OCI-LY7 (cell line): ENCODE measurements around the gene MYL2. TPM values are rescaled to one million over a fixed set of nuclear protein-coding genes. Genes with fewer than 3 reads are reported as not detected.

ENCODE experiments used
- BruUV-seq: library from RNA; stranded (reverse); fragments of 400-500 nt; replicated peaks from 2 replicates; lab custom pipeline; 2021; lab: Mats Ljungman, UMichigan
- CTCF ChIA-PET: fragments of 300-600 bp; sonication (Branson Sonifier 250); formaldehyde crosslinking; loops from one replicate; lab custom pipeline; 2022; ENCODE audit warnings: antibody characterized with exemption; ENCODE audit not compliant: unreplicated experiment; lab: Charles Lee
- POLR2A ChIA-PET: fragments of 300-600 bp; sonication (Branson Sonifier 250); formaldehyde crosslinking; loops from one replicate; lab custom pipeline; 2022; ENCODE audit warnings: antibody characterized with exemption; lab: Charles Lee
- DNase-seq: peaks from one replicate; pipeline ENCODE4 v3.0.0-alpha.2; 2015; ENCODE audit warnings: low spot score
- H2AFZ ChIP-seq: fragments of 200-600 bp; sonication (generic), shearing (Covaris generic); 2 replicates; pipeline ENCODE4 v1.6.1; 2014; ENCODE audit warnings: mild to moderate bottlenecking, antibody characterized with exemption, low read length, moderate library complexity
- H3K27ac ChIP-seq: fragments of 200-600 bp; sonication (generic); 2 replicates; pipeline ENCODE4 v1.5.1; 2014; ENCODE audit warnings: mixed run types, low read depth, mild to moderate bottlenecking, moderate library complexity, low read length, inconsistent platforms; ENCODE audit not compliant: poor library complexity, severe bottlenecking
- H3K36me3 ChIP-seq: fragments of 200-600 bp; sonication (generic); 2 replicates; pipeline ENCODE4 v1.6.1; 2014; ENCODE audit warnings: mild to moderate bottlenecking, antibody characterized with exemption, low read length, moderate library complexity, mixed read lengths; ENCODE audit not compliant: insufficient read depth
- H3K4me1 ChIP-seq: fragments of 200-600 bp; sonication (generic); 2 replicates; pipeline ENCODE4 v1.5.1; 2014; ENCODE audit warnings: mild to moderate bottlenecking, low read length; ENCODE audit not compliant: insufficient read depth, poor library complexity, severe bottlenecking
- H3K4me2 ChIP-seq: fragments of 200-600 bp; sonication (generic); 2 replicates; pipeline ENCODE4 v1.6.1; 2014; ENCODE audit warnings: mild to moderate bottlenecking, low read length
- H3K4me3 ChIP-seq: fragments of 200-600 bp; sonication (generic); 2 replicates; pipeline ENCODE4 v1.5.1; 2014; ENCODE audit warnings: mild to moderate bottlenecking, low read depth, low read length; ENCODE audit not compliant: poor library complexity, severe bottlenecking
- H3K79me2 ChIP-seq: fragments of 200-600 bp; sonication (generic); 2 replicates; pipeline ENCODE4 v1.6.1; 2016; ENCODE audit warnings: low read depth, mild to moderate bottlenecking, low read length, moderate library complexity, mixed read lengths; ENCODE audit not compliant: insufficient read depth
- H3K9me2 ChIP-seq: fragments of 200-600 bp; sonication (generic); 2 replicates; pipeline ENCODE4 v1.6.1; 2016; ENCODE audit warnings: mild to moderate bottlenecking, low read length, mixed read lengths; ENCODE audit not compliant: insufficient read depth
- H3K9me3 ChIP-seq: fragments of 200-600 bp; sonication (generic); 2 replicates; pipeline ENCODE4 v1.6.1; 2014; ENCODE audit warnings: mild to moderate bottlenecking, mixed run types, low read length, mixed read lengths
- H4K20me1 ChIP-seq: fragments of 200-600 bp; sonication (generic); 2 replicates; pipeline ENCODE4 v1.6.1; 2014; ENCODE audit warnings: mild to moderate bottlenecking, antibody characterized with exemption, low read length, moderate library complexity, mixed read lengths; ENCODE audit not compliant: insufficient read depth
- EZH2phosphoT487 ChIP-seq: fragments of 200-600 bp; sonication (generic); IDR thresholded peaks from 2 replicates; pipeline ENCODE4 v1.6.1; 2018; ENCODE audit warnings: low read depth, borderline replicate concordance, mild to moderate bottlenecking, mixed run types, antibody characterized with exemption, low read length, moderate library complexity, mixed read lengths
- intact Hi-C: fragments of 100-400 bp; cut with micrococcal nuclease; formaldehyde crosslinking; loops from one replicate; pipeline ENCODE4 v1.10.0; 2022; ENCODE audit not compliant: unreplicated experiment
- total RNA-seq, 2 experiments: library from RNA; depleted of rRNA in 1 of 2; stranded (reverse); fragments of >200 nt in 1 of 2; shearing (Covaris generic) in 1 of 2; gene quantifications; 2 replicates each; pipeline ENCODE4 v1.2.3, GENCODE V29; 2014 to 2022
- TF ChIP-seq, protein P1 (sequence below): fragments of 200-600 bp; sonication (generic); conservative IDR thresholded peaks from 2 replicates; pipeline ENCODE4 v1.5.1; 2014; ENCODE audit warnings: mild to moderate bottlenecking, antibody characterized with exemption, low read length, moderate library complexity, mixed read lengths

The MYL2 gene
- total RNA-seq, 2 experiments from 2014 or later = 7.4 TPM; not detected in 1

GRCh38 chr12:110917961-110918360, 2.4 kb downstream of the MYL2 start:
- Histone ChIP-seq H3K9me3 (no peaks in the 10 kb centered on the region), H3K79me2 (no peaks in the 10 kb centered on the region), H3K4me2 (no peak overlapping the region), H3K36me3 (no peaks in the 10 kb centered on the region), H3K4me3 (no peak overlapping the region), H3K4me1 (peaks cover 31% of the 10 kb centered on the region), H4K20me1 (no peaks in the 10 kb centered on the region), H3K9me2 (no peaks in the 10 kb centered on the region), H3K27ac (no peak overlapping the region), H2AFZ (no peak overlapping the region; the same call in 1 of the 2 replicates)
- BruUV-seq = no TSS peak
- intact Hi-C loops = no loop called here
- ChIA-PET POLR2A (no interaction called here), CTCF (no interaction called here)
- no peak for DNase-seq
- TF ChIP-seq, protein P1, sequence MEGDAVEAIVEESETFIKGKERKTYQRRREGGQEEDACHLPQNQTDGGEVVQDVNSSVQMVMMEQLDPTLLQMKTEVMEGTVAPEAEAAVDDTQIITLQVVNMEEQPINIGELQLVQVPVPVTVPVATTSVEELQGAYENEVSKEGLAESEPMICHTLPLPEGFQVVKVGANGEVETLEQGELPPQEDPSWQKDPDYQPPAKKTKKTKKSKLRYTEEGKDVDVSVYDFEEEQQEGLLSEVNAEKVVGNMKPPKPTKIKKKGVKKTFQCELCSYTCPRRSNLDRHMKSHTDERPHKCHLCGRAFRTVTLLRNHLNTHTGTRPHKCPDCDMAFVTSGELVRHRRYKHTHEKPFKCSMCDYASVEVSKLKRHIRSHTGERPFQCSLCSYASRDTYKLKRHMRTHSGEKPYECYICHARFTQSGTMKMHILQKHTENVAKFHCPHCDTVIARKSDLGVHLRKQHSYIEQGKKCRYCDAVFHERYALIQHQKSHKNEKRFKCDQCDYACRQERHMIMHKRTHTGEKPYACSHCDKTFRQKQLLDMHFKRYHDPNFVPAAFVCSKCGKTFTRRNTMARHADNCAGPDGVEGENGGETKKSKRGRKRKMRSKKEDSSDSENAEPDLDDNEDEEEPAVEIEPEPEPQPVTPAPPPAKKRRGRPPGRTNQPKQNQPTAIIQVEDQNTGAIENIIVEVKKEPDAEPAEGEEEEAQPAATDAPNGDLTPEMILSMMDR = no peak
- no peak for TF ChIP-seq EZH2phosphoT487

DNA sequence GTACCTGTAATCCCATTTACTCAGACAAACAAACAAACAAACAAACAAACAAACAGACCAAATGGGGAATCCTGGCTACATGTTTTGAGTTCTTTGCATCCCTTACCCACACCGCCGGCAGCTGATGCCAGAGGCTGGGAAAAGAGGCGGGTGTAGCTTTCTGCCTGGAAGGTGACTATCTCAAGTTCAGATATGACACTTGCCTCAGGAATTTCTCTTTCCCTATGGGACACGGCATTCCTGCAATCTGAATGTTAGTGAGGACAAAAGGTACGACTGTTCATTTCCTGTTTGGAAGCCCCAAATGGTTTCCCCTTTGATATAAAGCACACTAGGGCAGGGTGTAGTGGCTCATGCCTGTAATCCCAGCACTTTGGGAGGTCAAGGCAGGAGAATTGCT, 2.9 kb downstream of the MYL2 start:
- Histone ChIP-seq H3K79me2 (no peaks in the 10 kb centered on the region), H2AFZ (no peak overlapping the region; the same call in 1 of the 2 replicates), H3K9me3 (no peaks in the 10 kb centered on the region), H3K36me3 (no peaks in the 10 kb centered on the region), H4K20me1 (no peaks in the 10 kb centered on the region), H3K4me3 (no peak overlapping the region), H3K27ac (no peak overlapping the region), H3K4me1 (peaks cover 36% of the 10 kb centered on the region), H3K9me2 (no peaks in the 10 kb centered on the region), H3K4me2 (no peak overlapping the region)
- no peak for TF ChIP-seq EZH2phosphoT487
- TF ChIP-seq, protein P1 = no peak
- no peak for DNase-seq
- POLR2A ChIA-PET = interaction anchor here (0.6 kb wide), 1 partner anchor 8 kb away, joined by 4 read pairs; no protein-coding TSS in a partner anchor
- no TSS peak for BruUV-seq
- CTCF ChIA-PET = no interaction called here
- intact Hi-C loops = no loop called here

DNA sequence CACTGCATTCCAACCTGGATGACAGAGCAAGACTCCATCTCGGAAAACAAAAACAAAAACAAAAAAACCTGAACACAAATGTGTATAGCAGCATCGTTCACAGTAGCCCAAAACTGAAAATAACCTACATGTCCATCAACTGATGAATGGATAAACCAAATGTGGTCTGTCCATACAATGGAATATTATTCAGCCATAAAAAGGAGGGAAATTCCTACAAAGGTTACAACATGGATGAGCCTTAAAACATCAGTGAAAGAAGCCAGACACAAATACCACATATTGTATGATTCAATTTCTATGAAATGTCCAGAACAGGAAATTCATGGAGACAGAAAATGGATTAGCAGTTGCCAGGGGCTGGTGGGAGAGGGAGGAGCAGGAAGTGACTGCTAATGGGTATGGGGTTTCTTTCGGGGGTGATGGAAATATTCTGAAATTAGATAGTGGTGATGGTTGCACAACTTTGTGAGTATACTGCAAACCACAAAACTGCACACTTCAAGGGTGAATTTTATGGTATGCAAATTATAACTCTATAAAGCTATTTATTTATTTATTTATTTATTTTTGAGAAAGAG, 4.0 kb downstream of the MYL2 start:
- Histone ChIP-seq H3K9me3 (no peaks in the 10 kb centered on the region), H3K4me1 (peaks cover 47% of the 10 kb centered on the region), H3K27ac (no peak overlapping the region), H4K20me1 (no peaks in the 10 kb centered on the region), H2AFZ (no peak overlapping the region), H3K36me3 (no peaks in the 10 kb centered on the region), H3K4me2 (no peak overlapping the region), H3K9me2 (no peaks in the 10 kb centered on the region), H3K4me3 (no peak overlapping the region), H3K79me2 (no peaks in the 10 kb centered on the region)
- ChIA-PET POLR2A (no interaction called here), CTCF (no interaction called here)
- intact Hi-C loops = no loop called here
- no peak for DNase-seq
- no TSS peak for BruUV-seq
- TF ChIP-seq EZH2phosphoT487 = no peak
- TF ChIP-seq, protein P1 = no peak
